Measurements from ENCODE around the gene C7orf57.

Gene C7orf57

GRCh38 chr7:48088559-48089045 lies 53.3 kb downstream of the C7orf57 start:
- TF ChIP-seq, protein P1, sequence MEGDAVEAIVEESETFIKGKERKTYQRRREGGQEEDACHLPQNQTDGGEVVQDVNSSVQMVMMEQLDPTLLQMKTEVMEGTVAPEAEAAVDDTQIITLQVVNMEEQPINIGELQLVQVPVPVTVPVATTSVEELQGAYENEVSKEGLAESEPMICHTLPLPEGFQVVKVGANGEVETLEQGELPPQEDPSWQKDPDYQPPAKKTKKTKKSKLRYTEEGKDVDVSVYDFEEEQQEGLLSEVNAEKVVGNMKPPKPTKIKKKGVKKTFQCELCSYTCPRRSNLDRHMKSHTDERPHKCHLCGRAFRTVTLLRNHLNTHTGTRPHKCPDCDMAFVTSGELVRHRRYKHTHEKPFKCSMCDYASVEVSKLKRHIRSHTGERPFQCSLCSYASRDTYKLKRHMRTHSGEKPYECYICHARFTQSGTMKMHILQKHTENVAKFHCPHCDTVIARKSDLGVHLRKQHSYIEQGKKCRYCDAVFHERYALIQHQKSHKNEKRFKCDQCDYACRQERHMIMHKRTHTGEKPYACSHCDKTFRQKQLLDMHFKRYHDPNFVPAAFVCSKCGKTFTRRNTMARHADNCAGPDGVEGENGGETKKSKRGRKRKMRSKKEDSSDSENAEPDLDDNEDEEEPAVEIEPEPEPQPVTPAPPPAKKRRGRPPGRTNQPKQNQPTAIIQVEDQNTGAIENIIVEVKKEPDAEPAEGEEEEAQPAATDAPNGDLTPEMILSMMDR (IDR thresholded peaks at IDR 0.05; ENCODE audit: extremely low read depth, insufficient read depth, missing control alignments) = no peak
- peak; percentile 28 for DNase-seq (ENCODE audit: low spot score)
- in situ Hi-C loops (cut with MboI; ENCODE audit: low pct_unique_long_range_greater_than_20kb, low sequenced_read_pairs, unreplicated experiment) = no loop called here

- TF ChIP-seq, protein P1 (IDR thresholded peaks at IDR 0.05; ENCODE audit: extremely low read depth, insufficient read depth, missing control alignments) = no peak
- in situ Hi-C loops (cut with MboI; ENCODE audit: low pct_unique_long_range_greater_than_20kb, low sequenced_read_pairs, unreplicated experiment) = no loop called here
- DNase-seq (ENCODE audit: low spot score) = peak; percentile 86
Observed at GRCh38 chr7:48089046-48090003, 54.0 kb downstream of the C7orf57 start, which contains the start of gene UPP1. Gene UPP1, plus strand, starts transcription at chr7:48089265. Its CDS starts 5,519 bp downstream, at chr7:48094784.

GRCh38 chr7:48090095-48090805 lies 54.9 kb downstream of the C7orf57 start:
- TF ChIP-seq, protein P1 (IDR thresholded peaks at IDR 0.05; ENCODE audit: extremely low read depth, insufficient read depth, missing control alignments) = no peak
- no peak for DNase-seq (ENCODE audit: low spot score)
- in situ Hi-C loops (cut with MboI; ENCODE audit: low pct_unique_long_range_greater_than_20kb, low sequenced_read_pairs, unreplicated experiment) = no loop called here

DNA sequence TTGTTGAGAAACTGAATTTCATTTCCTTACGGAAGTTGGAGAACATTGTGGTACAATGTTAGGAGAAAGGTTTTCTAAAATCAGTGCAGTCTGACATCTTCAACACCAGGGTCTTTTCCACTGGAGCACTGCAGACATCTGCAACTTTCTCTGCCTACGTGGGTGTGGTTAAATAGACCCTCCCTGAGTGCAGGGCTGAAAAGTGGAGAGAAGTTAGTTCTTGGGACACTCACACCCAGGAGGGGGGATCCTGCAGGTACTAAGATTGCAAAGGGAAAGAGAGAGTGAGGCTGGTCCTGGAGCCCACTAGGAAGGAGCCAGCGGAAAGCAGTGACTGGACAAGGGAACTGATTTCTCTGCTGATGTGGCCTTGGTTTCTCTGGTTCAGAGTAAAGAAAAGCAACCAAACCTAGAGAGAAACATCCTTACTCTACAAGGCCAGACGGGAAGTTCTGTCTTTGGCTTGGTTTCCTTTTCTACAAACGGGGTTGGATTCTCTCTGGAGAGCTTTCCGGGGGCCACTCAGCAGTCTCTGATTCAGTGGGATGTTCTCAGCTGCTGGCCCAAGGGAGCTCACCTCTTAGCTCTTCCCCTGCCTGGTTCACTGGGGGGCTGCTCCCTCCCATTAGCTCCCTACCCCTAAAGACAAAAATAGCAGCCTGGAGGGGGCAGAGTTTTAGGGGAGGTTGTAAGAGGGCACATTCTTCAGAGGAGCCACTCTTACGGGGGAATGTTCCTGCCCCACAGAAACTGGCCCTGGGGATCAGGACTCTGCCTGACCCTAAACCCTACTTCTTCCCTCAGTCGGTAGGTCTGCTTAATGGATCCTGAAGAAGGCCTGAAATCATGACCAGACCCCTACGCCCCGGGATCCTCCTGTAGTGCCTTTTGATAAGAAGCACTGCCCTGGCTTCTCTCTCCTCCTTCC lies 56.4 kb downstream of the C7orf57 start:
- in situ Hi-C loops (cut with MboI; ENCODE audit: low pct_unique_long_range_greater_than_20kb, low sequenced_read_pairs, unreplicated experiment) = no loop called here
- DNase-seq (ENCODE audit: low spot score) = no peak
- TF ChIP-seq, protein P1 (IDR thresholded peaks at IDR 0.05; ENCODE audit: extremely low read depth, insufficient read depth, missing control alignments) = no peak

- no peak for DNase-seq (ENCODE audit: low spot score)
- in situ Hi-C loops (cut with MboI; ENCODE audit: low pct_unique_long_range_greater_than_20kb, low sequenced_read_pairs, unreplicated experiment) = no loop called here
- TF ChIP-seq, protein P1 (IDR thresholded peaks at IDR 0.05; ENCODE audit: extremely low read depth, insufficient read depth, missing control alignments) = no peak
Observed at GRCh38 chr7:48094861-48095293, 59.5 kb downstream of the C7orf57 start.

All from GM13977 (cell line).